Keratinocyte (primary cell): ENCODE results near the gene C22orf39.

Experiments used
- EZH2 ChIP-seq: IDR thresholded peaks from one replicate; pipeline ENCODE4 v1.6.1; 2012; ENCODE audit warnings: inconsistent platforms, mild to moderate bottlenecking, low read length, moderate library complexity
- TF ChIP-seq, protein P1 (sequence below), 3 experiments: IDR thresholded peaks in 1 of 3; conservative IDR thresholded peaks in 1 of 3; optimal IDR thresholded peaks in 1 of 3; 2 replicates in 2 of 3; 3 replicates in 1 of 3; pipeline versions ENCODE3 to v1.5.1; 2011; ENCODE audit warnings: low read length in 3 of 3, mild to moderate bottlenecking in 3 of 3, moderate library complexity in 2 of 3, control low read depth in 1 of 3, inconsistent platforms in 1 of 3; ENCODE audit not compliant: insufficient read depth in 2 of 3; ENCODE audit errors: extremely low read depth in 1 of 3

DNA sequence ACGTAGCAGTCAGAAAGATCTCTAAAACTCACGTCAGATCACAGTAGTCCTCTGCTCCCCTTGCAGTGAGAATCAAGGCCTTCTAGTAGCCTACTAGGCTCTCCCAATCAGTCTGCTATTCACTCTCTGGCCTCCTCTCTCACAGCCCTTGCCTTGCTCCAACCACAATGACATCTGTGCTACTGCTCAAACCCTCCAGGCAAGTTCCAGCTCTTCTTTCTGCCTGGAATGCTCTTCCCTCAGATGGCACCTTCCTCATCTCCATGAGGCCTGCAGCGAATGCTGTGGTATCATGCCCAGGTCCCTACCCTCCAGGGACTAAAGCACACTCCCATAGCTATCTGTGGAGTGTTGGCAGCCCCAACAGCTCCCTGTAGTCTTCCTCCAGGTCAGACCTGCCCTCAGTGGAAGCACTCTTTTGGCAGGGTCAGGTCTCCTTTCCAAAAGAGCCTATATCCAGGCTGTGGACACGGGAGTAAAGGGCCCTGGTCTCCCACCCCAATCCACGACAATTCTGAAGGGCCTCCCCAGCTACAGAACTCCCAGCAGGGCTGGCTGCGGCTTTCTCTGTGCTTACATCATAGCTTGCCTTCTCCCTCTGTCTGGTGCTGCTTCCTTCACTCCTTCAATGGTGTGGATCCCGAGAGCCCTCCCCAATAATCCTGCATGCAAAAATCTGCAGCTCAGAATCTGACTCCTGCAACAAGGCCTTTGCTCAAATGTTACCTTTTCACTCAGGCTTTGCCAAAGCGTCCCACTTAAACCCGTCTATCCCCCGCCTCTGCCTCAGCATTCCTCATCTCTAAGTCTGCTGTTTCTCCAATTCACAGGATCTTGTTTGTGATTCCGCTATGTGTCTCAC is 24.8 kb downstream of the C22orf39 start:
- TF ChIP-seq EZH2 = no peak
- TF ChIP-seq, protein P1, sequence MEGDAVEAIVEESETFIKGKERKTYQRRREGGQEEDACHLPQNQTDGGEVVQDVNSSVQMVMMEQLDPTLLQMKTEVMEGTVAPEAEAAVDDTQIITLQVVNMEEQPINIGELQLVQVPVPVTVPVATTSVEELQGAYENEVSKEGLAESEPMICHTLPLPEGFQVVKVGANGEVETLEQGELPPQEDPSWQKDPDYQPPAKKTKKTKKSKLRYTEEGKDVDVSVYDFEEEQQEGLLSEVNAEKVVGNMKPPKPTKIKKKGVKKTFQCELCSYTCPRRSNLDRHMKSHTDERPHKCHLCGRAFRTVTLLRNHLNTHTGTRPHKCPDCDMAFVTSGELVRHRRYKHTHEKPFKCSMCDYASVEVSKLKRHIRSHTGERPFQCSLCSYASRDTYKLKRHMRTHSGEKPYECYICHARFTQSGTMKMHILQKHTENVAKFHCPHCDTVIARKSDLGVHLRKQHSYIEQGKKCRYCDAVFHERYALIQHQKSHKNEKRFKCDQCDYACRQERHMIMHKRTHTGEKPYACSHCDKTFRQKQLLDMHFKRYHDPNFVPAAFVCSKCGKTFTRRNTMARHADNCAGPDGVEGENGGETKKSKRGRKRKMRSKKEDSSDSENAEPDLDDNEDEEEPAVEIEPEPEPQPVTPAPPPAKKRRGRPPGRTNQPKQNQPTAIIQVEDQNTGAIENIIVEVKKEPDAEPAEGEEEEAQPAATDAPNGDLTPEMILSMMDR (optimal IDR thresholded peaks at IDR 0.05 in 1 of 3, IDR thresholded peaks at IDR 0.05 in 1 of 3, conservative IDR thresholded peaks at IDR 0.05 in 1 of 3; ENCODE audit: extremely low read depth in 1 of 3, insufficient read depth in 2 of 3, low read length in 3 of 3) = no peak
